ENCODE measurements around the gene CLCNKA.

- TF ChIP-seq CTCF (conservative IDR thresholded peaks at IDR 0.05) = no peak
- no peak for TF ChIP-seq ZFX (IDR thresholded peaks at IDR 0.05)
Measured at GRCh38 chr1:16048573-16049189, 26.8 kb downstream of the CLCNKA start.

All from C4-2B (cell line).